HepG2 (cell line): Measurements from ENCODE around the gene UBE2M. TPM values are rescaled to one million over a fixed set of nuclear protein-coding genes. Genes with fewer than 3 reads are reported as not detected.

ENCODE experiments used
- CREM ChIP-seq, 2 experiments: sonication (generic) in 1 of 2; formaldehyde crosslinking in 1 of 2; IDR thresholded peaks; 2 replicates each; pipeline versions ENCODE4 v1.4.0 to v1.6.1; 2016 to 2020; ENCODE audit warnings: antibody characterized with exemption in 1 of 2, mild to moderate bottlenecking in 1 of 2, missing genetic modification reagents in 1 of 2
- GATA4 ChIP-seq: sonication (generic); IDR thresholded peaks from 2 replicates; pipeline ENCODE4 v1.6.1; 2016; ENCODE audit warnings: antibody characterized with exemption, low read depth, borderline replicate concordance
- SNAI1 ChIP-seq: sonication (generic); formaldehyde crosslinking; IDR thresholded peaks from 2 replicates; pipeline ENCODE4 v1.5.0; 2020; ENCODE audit warnings: mild to moderate bottlenecking, missing genetic modification reagents, borderline replicate concordance
- ZNF136 ChIP-seq: sonication (generic); formaldehyde crosslinking; IDR thresholded peaks from 2 replicates; pipeline ENCODE4 v1.8.1; 2022; ENCODE audit warnings: low read depth, mild to moderate bottlenecking, moderate library complexity, missing genetic modification reagents
- ZNF484 ChIP-seq: sonication (generic); formaldehyde crosslinking; IDR thresholded peaks from 2 replicates; pipeline ENCODE4 v1.5.1; 2020; ENCODE audit warnings: mild to moderate bottlenecking, low read depth, missing genetic modification reagents, borderline replicate concordance
- ZSCAN12 ChIP-seq: sonication (generic); formaldehyde crosslinking; IDR thresholded peaks from 2 replicates; pipeline ENCODE4 v1.9.0; 2021; ENCODE audit warnings: mild to moderate bottlenecking, missing genetic modification reagents
- polyA plus RNA-seq, 8 experiments: library from polyadenylated mRNA; depleted of rRNA in 3 of 8; stranded (reverse) in 7 of 8; unstranded in 1 of 8; fragments of >200 nt; fragmentation: Illumina TruSeq in 4 of 8; extraction: Trizol in 4 of 8; gene quantifications; 2 replicates each; pipeline versions ENCODE4 v1.2.1 to v1.2.3, GENCODE V29; 2011 to 2016; ENCODE audit warnings: low read depth in 4 of 8, missing spikeins in 1 of 8, mixed read lengths in 1 of 8; ENCODE audit not compliant: insufficient read depth in 1 of 8
- total RNA-seq, 5 experiments: library from RNA; depleted of rRNA; stranded (reverse); fragments of >200 nt; fragmentation: Illumina TruSeq; extraction: Trizol; gene quantifications; 2 replicates each; pipeline ENCODE4 v1.2.3, GENCODE V29; 2016; ENCODE audit warnings: low read depth in 1 of 5
- TF ChIP-seq, protein P1 (sequence below): sonication (generic); formaldehyde crosslinking; IDR thresholded peaks from 2 replicates; pipeline ENCODE4 v1.8.1; 2023; ENCODE audit warnings: mild to moderate bottlenecking, missing genetic modification reagents
- TF ChIP-seq, protein P2 (sequence below): sonication (generic); formaldehyde crosslinking; IDR thresholded peaks from 2 replicates; pipeline ENCODE4 v1.4.0; 2020; ENCODE audit warnings: mild to moderate bottlenecking, missing genetic modification reagents
- TF ChIP-seq, protein P3 (sequence below): sonication (generic); formaldehyde crosslinking; IDR thresholded peaks from 2 replicates; pipeline ENCODE4 v1.9.0; 2021; ENCODE audit warnings: missing genetic modification reagents, borderline replicate concordance
- TF ChIP-seq, protein P4 (sequence below): sonication (generic); formaldehyde crosslinking; IDR thresholded peaks from 2 replicates; pipeline ENCODE4 v1.5.1; 2020; ENCODE audit warnings: missing genetic modification reagents, mild to moderate bottlenecking, borderline replicate concordance
- TF ChIP-seq, protein P5 (sequence below): IDR thresholded peaks from 2 replicates; pipeline ENCODE4 v1.6.1; 2016; ENCODE audit warnings: low read depth, control low read depth
- TF ChIP-seq, protein P6 (sequence below): sonication (generic); formaldehyde crosslinking; IDR thresholded peaks from 2 replicates; pipeline ENCODE4 v1.4.0; 2020; ENCODE audit warnings: missing genetic modification reagents

UBE2M gene
- total and polyA plus RNA-seq, 2 of the 13 experiments (the other 11 are each of a cell fraction or from before 2014, with no cell fraction given), result 36.2 to 50.3 TPM

DNA sequence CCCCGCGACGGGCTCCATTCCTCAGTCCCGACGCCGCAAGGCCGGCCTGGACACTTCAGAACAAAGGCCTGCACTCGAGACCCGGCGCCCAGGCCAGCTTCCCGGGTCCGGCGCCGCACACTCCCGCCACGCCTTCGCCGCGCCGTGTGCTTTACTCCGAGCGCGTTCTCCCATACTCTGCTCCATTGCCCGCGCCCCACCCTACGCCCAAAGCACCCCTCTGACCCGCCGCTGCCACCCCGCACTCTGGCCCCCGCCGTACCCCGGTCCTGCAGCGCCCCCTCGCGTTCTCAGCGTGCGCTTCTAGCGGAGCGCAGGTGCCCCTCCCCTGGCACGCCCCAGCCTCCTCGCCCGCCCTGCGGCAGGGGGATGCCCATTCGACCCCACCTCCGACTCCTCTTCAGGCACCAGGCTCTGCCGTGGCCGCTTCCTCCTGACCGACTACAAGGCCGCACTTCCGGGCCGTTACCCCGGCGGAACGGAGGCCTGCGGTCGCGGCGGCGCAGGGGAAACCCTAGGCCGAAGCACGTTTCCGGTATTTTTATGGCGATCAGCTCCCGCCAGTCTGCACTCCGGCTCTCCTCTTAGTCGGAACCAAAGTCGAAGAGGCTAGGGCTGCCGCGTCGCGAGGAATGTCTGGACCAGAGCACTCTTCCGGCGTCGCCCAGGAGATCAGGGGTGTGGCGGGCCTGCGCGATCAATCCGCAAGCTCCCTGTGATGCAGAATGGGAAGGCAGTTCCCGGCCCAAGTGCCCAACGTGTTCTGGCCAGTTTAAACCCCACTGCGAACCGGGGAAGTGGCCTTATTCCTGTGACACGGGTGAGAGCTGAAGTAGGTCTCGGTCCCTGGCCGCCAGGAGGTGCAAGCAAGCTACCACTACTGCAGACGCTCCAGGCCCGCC lies 38.8 kb downstream of the UBE2M start, which contains the start of gene ZBTB45 (continued):
- TF ChIP-seq, protein P1, sequence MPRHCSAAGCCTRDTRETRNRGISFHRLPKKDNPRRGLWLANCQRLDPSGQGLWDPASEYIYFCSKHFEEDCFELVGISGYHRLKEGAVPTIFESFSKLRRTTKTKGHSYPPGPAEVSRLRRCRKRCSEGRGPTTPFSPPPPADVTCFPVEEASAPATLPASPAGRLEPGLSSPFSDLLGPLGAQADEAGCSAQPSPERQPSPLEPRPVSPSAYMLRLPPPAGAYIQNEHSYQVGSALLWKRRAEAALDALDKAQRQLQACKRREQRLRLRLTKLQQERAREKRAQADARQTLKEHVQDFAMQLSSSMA, result peak; percentile 98
- TF ChIP-seq, protein P2, sequence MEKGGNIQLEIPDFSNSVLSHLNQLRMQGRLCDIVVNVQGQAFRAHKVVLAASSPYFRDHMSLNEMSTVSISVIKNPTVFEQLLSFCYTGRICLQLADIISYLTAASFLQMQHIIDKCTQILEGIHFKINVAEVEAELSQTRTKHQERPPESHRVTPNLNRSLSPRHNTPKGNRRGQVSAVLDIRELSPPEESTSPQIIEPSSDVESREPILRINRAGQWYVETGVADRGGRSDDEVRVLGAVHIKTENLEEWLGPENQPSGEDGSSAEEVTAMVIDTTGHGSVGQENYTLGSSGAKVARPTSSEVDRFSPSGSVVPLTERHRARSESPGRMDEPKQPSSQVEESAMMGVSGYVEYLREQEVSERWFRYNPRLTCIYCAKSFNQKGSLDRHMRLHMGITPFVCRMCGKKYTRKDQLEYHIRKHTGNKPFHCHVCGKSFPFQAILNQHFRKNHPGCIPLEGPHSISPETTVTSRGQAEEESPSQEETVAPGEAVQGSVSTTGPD (CRISPR knock-in tag), result peak; percentile 29; the same call in 1 of the 2 replicates
- TF ChIP-seq ZNF484 (CRISPR knock-in tag), result no peak
- TF ChIP-seq, protein P3, sequence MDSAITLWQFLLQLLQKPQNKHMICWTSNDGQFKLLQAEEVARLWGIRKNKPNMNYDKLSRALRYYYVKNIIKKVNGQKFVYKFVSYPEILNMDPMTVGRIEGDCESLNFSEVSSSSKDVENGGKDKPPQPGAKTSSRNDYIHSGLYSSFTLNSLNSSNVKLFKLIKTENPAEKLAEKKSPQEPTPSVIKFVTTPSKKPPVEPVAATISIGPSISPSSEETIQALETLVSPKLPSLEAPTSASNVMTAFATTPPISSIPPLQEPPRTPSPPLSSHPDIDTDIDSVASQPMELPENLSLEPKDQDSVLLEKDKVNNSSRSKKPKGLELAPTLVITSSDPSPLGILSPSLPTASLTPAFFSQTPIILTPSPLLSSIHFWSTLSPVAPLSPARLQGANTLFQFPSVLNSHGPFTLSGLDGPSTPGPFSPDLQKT (CRISPR knock-in tag), result peak; percentile 51; the same call in 1 of the 2 replicates
- TF ChIP-seq, protein P4, sequence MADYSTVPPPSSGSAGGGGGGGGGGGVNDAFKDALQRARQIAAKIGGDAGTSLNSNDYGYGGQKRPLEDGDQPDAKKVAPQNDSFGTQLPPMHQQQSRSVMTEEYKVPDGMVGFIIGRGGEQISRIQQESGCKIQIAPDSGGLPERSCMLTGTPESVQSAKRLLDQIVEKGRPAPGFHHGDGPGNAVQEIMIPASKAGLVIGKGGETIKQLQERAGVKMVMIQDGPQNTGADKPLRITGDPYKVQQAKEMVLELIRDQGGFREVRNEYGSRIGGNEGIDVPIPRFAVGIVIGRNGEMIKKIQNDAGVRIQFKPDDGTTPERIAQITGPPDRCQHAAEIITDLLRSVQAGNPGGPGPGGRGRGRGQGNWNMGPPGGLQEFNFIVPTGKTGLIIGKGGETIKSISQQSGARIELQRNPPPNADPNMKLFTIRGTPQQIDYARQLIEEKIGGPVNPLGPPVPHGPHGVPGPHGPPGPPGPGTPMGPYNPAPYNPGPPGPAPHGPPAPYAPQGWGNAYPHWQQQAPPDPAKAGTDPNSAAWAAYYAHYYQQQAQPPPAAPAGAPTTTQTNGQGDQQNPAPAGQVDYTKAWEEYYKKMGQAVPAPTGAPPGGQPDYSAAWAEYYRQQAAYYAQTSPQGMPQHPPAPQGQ (CRISPR knock-in tag), result peak; percentile 37; the same call in 1 of the 2 replicates
- TF ChIP-seq CREM (IDR thresholded peaks at IDR 0.05), result peak; percentile 92
- peak; percentile 51; the same call in 1 of the 2 replicates for TF ChIP-seq CREM (CRISPR knock-in tag; IDR thresholded peaks at IDR 0.05)
- peak; percentile 94 for TF ChIP-seq ZNF136 (CRISPR knock-in tag)
- TF ChIP-seq, protein P5, sequence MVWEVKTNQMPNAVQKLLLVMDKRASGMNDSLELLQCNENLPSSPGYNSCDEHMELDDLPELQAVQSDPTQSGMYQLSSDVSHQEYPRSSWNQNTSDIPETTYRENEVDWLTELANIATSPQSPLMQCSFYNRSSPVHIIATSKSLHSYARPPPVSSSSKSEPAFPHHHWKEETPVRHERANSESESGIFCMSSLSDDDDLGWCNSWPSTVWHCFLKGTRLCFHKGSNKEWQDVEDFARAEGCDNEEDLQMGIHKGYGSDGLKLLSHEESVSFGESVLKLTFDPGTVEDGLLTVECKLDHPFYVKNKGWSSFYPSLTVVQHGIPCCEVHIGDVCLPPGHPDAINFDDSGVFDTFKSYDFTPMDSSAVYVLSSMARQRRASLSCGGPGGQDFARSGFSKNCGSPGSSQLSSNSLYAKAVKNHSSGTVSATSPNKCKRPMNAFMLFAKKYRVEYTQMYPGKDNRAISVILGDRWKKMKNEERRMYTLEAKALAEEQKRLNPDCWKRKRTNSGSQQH (CRISPR knock-in tag), result no peak
- TF ChIP-seq ZSCAN12 (CRISPR knock-in tag), result no peak
- TF ChIP-seq GATA4, result no peak
- TF ChIP-seq SNAI1 (CRISPR knock-in tag), result no peak
- TF ChIP-seq, protein P6, sequence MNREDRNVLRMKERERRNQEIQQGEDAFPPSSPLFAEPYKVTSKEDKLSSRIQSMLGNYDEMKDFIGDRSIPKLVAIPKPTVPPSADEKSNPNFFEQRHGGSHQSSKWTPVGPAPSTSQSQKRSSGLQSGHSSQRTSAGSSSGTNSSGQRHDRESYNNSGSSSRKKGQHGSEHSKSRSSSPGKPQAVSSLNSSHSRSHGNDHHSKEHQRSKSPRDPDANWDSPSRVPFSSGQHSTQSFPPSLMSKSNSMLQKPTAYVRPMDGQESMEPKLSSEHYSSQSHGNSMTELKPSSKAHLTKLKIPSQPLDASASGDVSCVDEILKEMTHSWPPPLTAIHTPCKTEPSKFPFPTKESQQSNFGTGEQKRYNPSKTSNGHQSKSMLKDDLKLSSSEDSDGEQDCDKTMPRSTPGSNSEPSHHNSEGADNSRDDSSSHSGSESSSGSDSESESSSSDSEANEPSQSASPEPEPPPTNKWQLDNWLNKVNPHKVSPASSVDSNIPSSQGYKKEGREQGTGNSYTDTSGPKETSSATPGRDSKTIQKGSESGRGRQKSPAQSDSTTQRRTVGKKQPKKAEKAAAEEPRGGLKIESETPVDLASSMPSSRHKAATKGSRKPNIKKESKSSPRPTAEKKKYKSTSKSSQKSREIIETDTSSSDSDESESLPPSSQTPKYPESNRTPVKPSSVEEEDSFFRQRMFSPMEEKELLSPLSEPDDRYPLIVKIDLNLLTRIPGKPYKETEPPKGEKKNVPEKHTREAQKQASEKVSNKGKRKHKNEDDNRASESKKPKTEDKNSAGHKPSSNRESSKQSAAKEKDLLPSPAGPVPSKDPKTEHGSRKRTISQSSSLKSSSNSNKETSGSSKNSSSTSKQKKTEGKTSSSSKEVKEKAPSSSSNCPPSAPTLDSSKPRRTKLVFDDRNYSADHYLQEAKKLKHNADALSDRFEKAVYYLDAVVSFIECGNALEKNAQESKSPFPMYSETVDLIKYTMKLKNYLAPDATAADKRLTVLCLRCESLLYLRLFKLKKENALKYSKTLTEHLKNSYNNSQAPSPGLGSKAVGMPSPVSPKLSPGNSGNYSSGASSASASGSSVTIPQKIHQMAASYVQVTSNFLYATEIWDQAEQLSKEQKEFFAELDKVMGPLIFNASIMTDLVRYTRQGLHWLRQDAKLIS (CRISPR knock-in tag), result no peak
